NCI-H2081 (cell line): Measurements from ENCODE around the gene PRAMEF8.
"Not testable (repeated sequence)": the region's sequence is repeated elsewhere in the genome, so short reads cannot be mapped to it uniquely, and the experiment has no call there.

Experiments
- DNase-seq, 2 experiments: peaks; one replicate each; lab custom pipeline; 2025; lab: John Stamatoyannopoulos, UW

PRAMEF8 gene

DNA sequence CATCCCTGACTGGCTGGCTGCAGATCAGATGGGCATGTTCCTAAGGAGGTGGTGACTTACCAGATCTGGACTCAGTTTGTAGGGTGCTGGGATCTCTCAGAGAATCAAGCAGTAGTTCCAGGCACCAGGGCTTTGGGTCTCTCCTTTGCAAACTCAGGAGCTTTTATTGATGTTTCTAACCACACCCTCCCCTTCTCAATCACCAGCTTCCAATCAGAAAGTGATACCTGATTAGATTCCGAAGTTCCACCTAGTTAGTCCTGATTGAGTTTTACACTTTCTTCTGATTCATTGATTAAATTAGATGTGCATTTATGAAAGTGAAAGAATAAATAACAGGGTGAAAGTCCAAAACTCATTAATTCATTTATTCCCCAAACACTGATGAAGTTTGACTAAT is at the start of gene PRAMEF8:
PRAMEF8 (minus strand) TSS at position 101 of the 400 bp plus-strand sequence. CDS start 1,046 bp downstream, outside the sequence.
- not testable (repeated sequence) for DNase-seq

DNA sequence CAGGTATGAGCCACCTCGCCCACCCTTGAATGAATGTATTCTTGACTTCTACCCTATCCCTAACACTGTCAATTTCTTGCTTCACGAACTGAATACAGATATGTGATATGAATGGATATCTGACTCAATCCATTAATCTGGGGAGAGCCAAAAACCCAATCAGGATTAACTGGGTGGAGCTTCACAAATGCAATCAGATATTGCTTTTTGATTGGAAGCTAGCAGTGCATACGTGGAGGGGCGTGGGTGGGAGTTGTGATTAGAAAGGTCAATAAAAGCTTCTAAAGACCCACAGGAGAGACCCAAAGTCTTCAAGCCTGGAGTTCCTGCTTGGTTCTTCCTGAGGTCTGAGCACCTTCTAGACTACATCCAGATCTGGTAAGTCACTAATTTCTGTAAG is 30.3 kb upstream of the PRAMEF8 start, which contains the start of gene PRAMEF15:
PRAMEF15 (plus strand) TSS at position 301 of the 400 bp plus-strand sequence. CDS start 2,827 bp downstream, outside the sequence.
- not testable (repeated sequence) for DNase-seq

DNA sequence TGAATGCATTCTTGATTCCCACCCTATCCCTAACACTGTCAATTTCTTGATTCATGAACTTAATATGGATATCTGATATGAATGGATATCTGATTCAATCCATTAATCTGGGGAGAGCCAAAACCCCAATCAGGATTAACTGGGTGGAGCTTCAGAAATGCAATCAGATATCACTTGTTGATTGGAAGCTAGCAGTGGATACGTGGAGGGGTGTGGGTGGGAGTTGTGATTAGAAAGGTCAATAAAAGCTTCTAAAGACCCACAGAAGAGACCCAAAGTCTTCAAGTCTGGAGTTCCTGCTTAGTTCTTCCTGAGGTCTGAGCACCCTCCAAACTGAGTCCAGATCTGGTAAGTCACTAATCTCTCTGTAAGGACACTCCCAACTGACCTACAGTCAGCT is 18.3 kb upstream of the PRAMEF8 start, which contains the start of gene PRAMEF33:
PRAMEF33 (plus strand) TSS at position 301 of the 400 bp plus-strand sequence. CDS start 2,416 bp downstream, outside the sequence.
- not testable (repeated sequence) for DNase-seq

DNA sequence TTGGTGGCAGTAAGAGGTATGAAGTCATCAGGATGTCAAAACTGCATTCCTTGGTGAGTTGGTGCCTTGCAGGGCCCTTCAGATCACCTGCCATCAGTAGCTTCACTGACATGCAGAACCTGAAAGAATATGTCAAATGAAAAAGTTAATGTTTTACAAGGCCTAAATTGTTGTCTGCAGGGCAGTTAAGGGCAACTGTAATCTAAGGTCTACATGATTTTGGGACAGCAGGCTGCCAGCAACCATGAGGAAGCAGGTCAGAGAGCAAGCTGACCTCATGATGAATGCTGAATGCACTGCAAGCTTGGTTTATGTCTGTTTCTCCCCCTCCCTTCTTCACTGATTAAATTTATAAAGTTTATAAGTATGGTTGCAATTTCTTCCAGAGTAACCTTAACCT is 17.3 kb upstream of the PRAMEF8 start:
- DNase-seq = not testable (repeated sequence)

DNA sequence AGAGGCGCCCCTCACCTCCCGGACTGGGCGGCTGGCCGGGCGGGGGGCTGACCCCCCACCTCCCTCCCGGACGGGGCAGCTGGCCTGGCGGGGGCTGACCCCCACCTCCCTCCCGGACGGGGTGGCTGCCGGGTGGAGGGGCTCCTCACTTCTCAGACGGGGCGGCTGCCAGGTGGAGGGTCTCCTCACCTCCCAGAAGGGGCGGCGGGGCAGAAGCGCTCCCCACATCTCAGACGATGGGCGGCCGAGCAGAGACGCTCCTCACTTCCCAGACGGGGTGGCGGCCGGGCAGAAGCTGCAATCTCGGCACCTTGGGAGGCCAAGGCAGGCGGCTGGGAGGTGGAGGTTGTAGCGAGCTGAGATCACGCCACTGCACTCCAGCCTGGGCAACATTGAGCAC is 13.8 kb upstream of the PRAMEF8 start:
- DNase-seq = not testable (repeated sequence)

DNA sequence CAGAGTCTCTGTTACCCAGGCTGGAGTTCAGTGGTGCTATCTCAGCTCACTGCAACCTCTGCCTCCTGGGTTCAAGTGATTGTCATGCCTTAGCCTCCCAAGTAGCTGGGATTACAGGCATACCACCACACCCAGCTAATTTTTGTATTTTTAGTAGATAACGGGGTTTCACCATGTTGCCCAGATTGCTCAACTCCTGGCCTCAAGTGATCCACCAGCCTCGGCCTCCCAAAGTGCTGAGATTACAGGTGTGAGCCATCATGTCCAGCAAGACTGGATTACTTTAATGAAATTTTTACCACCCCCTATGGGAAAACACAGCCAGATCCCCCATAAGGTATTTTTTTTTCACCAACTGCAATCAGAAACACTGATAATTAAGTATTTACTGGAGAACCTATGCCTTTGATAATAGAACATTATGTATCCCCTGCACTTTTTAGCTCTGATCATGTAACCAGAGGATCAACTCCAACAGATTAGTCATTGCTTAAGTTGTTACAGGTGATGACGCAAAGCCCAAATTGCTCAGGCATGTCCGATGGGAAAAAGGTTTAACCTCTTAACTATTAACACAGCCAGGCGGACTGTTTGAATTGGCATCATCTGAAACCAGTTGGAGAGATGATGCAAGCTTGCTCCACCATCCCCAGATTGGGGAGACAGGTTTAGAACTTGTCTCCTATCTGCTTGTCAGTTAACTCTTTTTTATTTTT is 12.4 kb upstream of the PRAMEF8 start:
- not testable (repeated sequence) for DNase-seq

DNA sequence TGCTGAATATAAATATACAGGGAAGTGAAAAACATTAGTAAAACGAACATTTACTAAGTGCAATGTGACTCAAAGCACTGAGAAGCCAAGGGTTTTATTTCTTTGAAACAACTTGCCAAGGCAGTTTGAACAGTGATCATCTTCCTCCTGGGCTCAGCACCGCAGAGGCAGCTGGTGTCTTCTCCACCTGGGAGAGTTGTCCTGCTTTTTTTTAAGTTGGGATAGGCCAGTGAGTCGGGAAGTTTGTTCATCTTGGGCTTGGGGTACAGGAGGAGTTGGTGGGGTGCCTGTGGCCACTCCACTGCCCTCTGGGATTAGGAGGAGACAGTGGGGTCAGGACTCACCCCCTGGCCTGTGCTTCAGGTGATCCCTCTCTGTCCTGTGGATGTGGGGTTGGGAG is 4.1 kb upstream of the PRAMEF8 start:
- not testable (repeated sequence) for DNase-seq

DNA sequence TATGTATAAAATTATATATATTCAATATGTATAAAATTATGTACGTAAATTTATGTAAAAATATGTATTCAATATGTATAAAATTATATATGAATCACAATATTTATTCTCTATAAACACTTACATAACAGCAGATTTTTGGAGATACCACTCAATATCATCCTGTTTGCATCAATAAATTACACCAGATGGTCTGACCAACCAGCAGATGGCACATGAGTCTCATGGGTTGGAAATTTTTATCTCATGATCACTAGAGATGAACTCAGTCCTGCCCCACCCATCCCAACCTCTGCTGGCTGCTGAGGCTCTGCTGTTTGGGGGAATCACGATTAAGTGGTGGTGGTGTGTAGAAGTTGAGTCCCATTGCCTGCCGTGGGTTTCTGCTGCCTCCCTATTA is 5.3 kb downstream of the PRAMEF8 start:
- not testable (repeated sequence) for DNase-seq

DNA sequence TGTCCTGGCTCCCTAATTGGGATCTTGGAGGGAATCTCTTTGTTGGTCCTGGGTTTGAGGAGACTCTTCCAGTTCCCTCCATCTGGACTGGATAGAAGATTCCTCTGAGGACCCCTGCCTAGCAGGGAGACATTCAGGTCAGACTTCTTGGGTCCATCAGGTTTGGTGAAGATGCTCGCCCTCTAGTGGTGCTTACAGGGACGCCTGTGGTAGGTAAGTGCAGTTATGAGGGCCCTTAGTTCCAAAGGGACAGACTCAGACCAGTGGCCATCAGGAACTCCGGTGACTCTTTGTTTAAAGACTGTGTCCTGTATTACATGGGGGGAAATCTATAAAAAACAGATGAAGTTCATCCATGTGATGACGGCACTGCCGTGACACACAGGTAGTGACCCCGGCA is 7.9 kb downstream of the PRAMEF8 start:
- not testable (repeated sequence) for DNase-seq

DNA sequence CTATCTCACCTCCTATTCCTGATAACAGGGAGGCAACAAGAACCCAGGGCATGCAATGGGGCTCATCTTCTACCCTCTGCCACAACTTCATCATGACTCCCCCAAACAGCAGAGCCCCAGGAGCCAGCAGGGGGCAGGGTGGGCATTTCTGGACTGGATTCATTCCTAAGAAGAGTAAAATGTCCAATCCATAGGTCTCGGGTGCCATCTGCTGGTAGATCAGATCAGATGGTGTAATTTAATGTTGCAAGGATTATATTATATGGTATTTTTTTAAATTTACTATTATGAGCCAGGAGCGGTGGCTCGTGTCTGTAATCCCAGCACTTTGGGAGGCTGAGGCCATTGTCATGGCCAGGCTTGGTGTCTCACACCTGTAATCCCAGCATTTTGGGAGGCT is 19.8 kb downstream of the PRAMEF8 start:
- DNase-seq = not testable (repeated sequence)

DNA sequence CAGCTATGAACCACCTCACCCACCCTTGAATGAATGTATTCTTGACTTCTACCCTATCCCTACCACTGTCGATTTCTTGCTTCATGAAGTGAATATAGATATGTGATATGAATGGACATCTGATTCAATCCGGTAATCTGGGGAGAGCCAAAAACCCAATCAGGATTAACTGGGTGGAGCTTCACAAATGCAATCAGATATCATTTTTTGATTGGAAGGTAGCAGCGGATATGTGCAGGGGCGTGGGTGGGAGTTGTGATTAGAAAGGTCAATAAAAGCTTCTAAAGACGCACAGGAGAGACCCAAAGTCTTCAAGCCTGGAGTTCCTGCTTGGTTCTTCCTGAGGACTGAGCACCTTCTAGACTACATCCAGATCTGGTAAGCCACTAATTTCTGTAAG is 31.0 kb downstream of the PRAMEF8 start, which contains the start of gene PRAMEF5:
PRAMEF5 (plus strand) TSS at position 301 of the 400 bp plus-strand sequence. CDS start 5,071 bp downstream, outside the sequence.
- not testable (repeated sequence) for DNase-seq

DNA sequence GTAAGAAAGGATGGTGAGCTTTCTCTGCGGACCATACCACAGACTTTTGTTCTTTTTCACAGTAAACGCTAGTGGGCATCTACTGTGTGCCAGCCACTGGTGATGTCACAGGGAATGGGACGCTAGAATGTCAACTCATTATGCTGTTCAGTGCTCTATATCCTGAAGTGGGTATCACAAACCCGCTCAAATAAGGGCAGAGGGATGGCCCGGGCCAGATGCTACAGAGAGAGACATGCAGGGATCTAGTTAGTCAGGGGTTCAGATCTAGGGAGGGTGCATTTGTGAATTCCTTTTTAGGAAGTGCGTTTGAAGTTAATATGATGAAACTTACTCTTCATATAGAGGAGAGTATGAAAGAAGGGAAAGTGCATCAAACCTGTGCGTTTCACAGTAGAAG is 37.8 kb downstream of the PRAMEF8 start:
- DNase-seq = not testable (repeated sequence)

DNA sequence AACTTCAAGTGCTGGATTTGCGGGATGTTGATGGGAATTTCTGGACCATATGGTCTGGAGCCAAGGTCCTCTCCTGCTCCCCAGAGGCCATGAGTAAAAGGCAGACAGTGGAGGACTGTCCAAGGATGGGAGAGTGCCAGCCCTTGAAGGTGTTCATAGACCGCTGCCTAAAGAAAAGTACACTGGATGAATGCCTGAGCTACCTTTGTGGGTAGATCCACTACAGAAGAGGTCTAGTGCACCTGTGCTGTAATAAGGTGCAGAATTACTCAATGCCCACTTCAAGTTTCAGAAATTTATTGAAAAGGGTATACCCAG is 38.4 kb downstream of the PRAMEF8 start:
- DNase-seq = not testable (repeated sequence)

DNA sequence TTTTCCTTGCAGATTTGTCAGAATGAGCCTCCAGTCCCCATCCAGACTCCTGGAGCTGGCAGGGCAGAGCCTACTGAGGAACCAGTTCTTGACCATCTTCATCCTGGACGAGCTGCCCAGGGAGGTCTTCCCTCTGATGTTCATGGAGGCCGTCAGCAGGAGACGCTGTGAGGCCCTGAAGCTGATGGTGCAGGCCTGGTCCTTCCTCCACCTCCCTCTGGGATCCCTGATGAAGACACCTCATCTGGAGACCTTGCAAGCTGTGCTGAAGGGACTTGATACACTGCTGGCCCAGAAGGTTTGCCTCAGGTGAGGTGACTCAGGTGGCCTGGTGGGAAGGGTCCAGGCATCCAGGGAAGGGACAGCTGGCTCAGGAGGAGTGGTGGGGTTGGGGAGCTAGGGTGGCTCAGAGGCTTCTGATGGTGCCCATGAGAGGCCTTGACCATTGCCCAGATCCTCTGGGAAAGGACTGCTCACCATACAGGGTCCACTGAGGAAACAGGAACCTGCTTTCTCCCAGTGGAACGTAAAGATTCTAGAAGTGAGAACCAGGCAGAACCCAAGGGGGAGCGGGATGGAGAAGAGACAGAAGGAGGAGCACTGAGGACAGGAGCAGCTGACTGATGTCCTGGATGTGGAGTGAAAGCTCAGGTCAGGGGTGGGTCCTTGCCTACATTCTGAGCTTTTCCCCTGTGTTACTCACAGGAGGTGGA is 38.9 kb downstream of the PRAMEF8 start:
- not testable (repeated sequence) for DNase-seq

DNA sequence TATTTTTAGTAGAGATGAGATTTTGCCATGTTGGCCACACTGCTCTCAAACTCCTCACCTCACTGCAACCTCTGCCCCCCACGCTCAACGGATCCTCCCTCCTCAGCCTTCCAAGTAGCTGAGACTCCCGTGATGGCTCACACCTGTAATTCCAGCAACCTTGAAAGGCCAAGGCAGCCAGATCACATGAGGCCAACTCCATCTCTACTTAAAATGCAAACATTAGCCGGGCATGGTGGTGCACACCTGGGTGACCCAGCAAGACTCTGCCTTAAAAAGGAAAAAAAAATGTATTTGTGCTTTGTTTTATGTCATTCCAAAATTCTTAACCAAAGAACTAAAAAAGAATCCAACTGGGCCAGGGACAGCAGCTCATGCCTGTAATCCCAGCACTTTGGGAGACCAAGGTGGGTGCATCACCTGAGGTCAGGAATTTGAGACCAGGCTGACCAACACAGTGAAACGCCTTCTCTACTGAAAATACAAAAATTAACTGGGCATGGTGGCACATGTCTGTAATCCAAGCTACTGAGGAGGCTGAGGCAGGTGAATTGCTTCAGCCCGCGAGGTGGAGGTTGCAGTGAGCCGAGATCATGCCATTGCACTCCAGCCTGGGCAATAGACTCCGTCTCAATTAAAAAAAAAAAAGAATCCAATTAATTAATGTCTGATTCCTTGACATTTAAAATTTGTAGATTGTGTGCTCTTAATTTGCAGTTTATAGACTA is 41.2 kb downstream of the PRAMEF8 start:
- not testable (repeated sequence) for DNase-seq

DNA sequence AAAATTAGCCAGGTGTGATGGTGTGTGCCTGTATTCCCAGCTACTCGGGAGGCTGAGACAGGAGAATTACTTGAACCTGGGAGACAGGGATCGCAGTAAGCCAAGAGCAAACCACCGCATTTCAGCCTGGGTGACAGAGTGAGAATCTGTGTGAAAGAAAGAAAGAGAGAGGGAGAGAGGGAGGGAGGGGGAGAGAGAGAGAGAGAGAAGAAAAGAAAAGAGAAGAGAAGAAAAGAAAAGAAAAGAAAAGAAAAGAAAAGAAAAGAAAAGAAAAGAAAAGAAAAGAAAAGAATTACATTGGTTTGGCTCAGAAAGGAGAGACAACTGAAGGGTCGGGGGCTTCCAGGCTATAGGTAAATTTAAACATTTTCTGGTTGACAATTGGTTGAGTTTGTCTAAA is 45.3 kb downstream of the PRAMEF8 start:
- DNase-seq = not testable (repeated sequence)

DNA sequence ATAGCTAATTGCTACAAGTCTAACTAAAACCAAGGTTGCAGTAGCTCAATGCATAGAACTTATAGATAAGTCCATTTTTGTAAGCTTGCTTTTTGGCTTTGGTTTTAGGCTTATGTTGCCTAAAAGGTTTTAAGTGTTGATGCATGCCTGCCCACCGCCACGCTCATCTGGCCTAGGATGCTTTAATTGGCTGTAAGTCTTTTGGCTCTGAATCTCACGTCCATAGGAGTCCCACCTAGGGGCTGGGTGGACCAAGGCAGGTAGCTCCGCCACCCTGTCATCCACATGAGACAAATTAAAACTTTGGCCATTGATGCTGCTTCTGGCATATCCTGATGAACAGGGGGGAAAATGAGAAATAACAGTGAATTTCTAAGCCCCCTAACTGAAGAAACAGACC is 47.4 kb downstream of the PRAMEF8 start:
- DNase-seq = not testable (repeated sequence)

DNA sequence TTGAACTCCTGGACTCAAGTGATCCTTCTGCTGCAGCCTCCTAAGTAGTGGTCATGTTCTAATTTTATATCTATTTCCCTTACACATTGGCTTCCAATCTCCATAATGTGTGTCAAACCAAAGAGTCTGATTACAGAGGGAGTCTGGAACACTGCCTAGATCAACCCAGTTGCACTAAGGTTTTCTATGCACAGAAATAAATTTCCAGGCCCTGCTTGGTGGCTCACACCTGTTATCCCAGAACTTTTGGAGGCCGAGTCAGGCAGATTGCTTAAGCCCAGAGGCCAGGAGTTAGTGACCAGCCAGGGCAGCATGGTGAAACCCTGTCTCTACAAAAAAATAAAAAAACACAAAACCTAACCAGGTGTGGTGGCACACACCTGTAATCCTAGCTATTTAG is 50.9 kb downstream of the PRAMEF8 start:
- DNase-seq = not testable (repeated sequence)

DNA sequence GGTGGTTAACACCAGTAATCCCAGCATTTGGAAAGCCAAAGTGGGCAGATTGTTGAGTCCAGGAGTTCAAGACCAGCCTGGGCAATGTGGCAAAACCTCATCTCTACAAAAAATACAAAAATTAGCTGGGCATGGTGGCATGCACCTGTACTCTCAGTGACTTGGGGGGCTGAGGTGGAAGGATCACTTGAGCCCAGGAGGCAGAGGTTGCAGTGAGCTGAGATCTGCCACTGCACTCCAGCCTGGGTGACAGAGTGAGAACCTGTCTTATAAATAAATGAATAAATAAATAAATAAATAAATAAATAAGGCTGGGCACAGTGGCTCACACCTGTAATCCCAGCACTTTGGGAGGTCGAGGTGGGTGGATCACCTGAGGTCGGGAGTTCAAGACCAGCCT is 52.9 kb downstream of the PRAMEF8 start:
- DNase-seq = not testable (repeated sequence)
